Measurements from ENCODE around the gene MAP3K13. TPM values are rescaled to one million over a fixed set of nuclear protein-coding genes. Genes with fewer than 3 reads are reported as not detected.

MAP3K13 gene
- total RNA-seq, 1 donor from 2014 or later = 21.5 TPM

Other genes with a start within 250 kb of the MAP3K13 start
- gene C3orf70, start 210.1 kb upstream of the MAP3K13 start, total RNA-seq = 2.4 and 2.7 TPM in 2 replicates
- gene EHHADH, start 109.1 kb upstream of the MAP3K13 start, total RNA-seq = 5.2 and 5.6 TPM in 2 replicates
- gene TMEM41A, start 135.9 kb downstream of the MAP3K13 start, total RNA-seq = 15.5 and 19.2 TPM in 2 replicates
- 0.12 and 2.0 TPM in 2 replicates for gene LIPH, start 189.5 kb downstream of the MAP3K13 start, total RNA-seq
- 19.2 and 22.9 TPM in 2 replicates for gene SENP2, start 223.2 kb downstream of the MAP3K13 start, total RNA-seq